NCI-H524 (cell line): ENCODE measurements around the gene AGRN.
"Not testable (repeated sequence)": the region's sequence is repeated elsewhere in the genome, so short reads cannot be mapped to it uniquely, and the experiment has no call there.

Source experiments
- DNase-seq, 2 experiments: peaks; one replicate each; lab custom pipeline; 2025; lab: John Stamatoyannopoulos, UW

AGRN gene

GRCh38 chr1:1020000-1020404, at the start of gene AGRN:
AGRN (plus strand) TSS chr1:1020120; CDS start chr1:1020173, 53 bp downstream.
- no peak for DNase-seq

DNA sequence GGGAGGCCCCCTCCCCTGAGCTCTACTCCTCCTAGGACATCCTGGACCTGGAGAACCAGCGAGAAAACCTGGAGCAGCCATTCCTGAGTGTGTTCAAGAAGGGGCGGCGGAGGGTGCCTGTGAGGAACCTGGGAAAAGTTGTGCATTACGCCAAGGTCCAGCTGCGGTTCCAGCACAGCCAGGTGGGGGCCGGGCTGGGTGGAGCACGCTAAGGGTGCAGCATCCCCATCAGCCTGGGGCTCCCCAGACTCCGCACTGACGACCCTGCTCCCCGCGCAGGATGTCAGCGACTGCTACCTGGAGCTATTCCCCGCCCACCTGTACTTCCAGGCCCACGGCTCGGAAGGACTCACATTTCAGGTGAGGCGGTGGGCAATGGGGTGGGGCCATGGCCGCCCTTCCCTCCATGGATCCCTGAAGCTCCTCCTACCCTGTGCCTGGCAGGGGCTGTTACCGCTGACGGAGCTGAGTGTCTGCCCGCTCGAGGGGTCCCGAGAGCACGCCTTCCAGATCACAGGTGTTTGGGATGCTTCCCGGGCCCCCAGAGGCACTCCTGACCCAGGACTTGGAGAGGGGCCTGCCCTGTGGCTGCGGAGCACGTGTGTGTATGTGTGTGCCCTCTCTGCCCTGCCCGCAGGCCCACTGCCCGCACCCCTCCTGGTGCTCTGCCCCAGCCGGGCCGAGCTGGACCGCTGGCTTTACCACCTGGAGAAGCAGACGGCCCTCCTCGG, 49.5 kb upstream of the AGRN start:
- DNase-seq: no peak

- DNase-seq: no peak
These were observed 48.8 kb upstream of the AGRN start for GRCh38 chr1:970973-971730.

DNA sequence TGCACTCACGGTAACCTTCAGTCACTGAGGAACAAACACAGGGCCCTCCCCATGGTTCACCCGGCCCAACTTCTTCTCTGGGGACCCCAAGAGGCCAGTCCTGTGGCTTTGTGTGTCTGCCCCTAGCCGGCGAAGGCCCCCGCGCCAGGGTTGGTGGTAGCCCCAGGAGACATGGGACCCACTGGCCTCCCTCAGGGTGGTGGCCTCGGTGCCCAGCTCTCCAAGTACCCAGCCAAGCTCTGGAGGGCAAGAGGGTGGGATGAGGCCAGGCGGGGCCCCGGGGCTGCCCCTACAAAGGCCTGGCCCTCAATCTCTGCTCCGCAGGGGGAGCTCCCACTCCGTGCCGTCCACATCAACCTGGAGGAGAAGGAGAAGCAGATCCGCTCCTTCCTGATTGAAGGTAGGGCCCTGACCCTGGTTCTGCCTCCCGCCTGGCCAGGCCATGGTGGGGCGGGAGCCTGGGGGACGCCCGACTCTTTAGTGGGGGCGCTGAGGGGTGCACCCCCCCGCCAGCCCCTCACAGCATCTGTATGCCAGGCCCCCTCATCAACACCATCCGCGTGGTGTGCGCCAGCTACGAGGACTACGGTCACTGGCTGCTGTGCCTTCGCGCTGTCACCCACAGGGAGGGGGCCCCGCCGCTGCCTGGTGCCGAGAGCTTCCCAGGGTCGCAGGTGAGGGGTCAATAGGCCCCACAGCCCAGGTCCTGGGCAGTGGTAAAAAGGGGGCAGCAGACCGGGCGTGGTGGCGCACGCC, 48.0 kb upstream of the AGRN start:
- no peak for DNase-seq

- no peak for DNase-seq
These were observed 47.0 kb upstream of the AGRN start for GRCh38 chr1:972726-973458.

GRCh38 chr1:973459-974292, 46.2 kb upstream of the AGRN start:
- DNase-seq: no peak

GRCh38 chr1:974293-974640, 45.7 kb upstream of the AGRN start:
- DNase-seq: no peak

GRCh38 chr1:974687-975328, 45.1 kb upstream of the AGRN start:
- no peak for DNase-seq

DNA sequence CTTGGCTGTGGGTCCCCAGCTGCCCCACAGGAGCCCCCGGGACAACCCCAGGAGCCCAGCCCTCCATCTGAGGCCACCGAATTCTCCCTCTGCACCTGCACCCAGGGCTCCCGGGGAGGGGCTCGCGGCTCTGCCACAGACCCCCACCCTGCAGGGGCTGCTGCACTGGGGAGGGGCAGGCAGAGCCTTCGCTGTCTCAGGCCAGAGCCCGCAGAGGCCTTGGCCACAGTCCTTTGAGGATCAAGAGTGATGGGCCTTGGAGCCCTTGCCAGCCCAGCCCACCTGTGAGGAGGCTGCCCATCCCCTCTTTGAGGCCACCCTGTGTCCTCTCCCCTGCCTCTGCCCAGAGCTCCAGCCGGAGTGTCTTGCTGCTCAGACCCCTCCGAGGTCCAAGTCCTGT, 44.6 kb upstream of the AGRN start:
- no peak for DNase-seq

- DNase-seq: peak; percentile 32 to 63
These were observed 43.8 kb upstream of the AGRN start for GRCh38 chr1:975896-976683.

- not testable (repeated sequence) for DNase-seq
These were observed 43.1 kb upstream of the AGRN start for GRCh38 chr1:976791-977190.

GRCh38 chr1:978069-978834, 41.7 kb upstream of the AGRN start:
- no peak for DNase-seq

- DNase-seq: no peak
These were observed 40.8 kb upstream of the AGRN start for GRCh38 chr1:978835-979743.

DNA sequence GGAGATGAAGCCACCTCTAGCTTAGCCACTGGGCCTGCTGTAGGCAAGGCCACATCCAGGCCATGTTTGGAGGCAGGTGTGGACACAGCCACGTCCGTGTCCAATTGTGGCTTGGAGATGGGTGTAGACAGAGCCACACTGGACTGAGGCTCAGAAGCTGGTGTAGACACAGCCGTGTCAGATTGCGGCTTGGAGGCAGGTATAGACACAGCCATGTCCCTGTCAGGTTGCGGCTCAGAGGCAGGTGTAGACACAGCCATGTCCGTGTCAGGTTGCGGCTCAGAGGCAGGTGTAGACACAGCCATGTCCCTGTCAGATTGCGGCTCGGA, 40.2 kb upstream of the AGRN start:
- no peak for DNase-seq

- no peak for DNase-seq
These were observed 39.8 kb upstream of the AGRN start for GRCh38 chr1:980137-980571.

DNA sequence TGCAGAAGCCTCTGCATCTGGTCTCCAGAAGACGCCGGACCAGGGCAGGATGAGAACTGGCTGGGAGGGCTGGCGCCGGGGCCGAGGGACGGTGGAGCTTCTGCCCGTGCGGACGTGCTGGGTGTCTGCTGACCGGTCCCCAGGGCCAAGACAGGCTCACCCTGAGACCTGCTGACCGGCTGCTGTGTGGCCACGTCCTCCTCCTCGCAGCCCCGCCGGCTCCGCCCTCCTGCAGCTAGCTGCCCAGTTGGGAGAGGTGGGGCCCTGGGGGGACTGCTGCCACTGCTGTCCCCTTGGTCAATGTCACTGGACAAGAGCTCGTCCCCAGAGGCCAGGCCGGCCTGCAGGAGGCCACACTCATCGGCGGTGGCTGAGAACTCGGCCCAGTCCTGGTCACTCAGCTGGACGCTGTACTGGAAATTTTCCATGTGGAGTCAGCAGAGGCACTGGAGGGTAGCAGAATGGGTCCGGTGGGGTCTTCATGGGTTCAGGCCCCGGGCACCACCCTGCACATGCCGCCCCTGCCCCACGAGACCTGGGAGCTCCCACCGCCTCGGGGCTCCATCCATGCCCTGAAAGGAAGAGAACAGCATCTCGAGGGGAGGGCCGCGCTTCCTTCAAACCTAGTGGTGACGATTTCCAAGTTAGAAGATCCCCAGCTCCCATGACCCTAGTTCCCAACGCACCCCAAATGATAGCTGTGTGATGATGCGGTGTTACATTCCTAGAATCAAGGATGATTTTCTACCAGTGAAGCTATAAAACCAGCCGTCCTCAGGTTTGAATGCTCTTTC, 39.1 kb upstream of the AGRN start:
- no peak for DNase-seq

GRCh38 chr1:981491-981954, 38.4 kb upstream of the AGRN start:
- DNase-seq: no peak
